Gastroesophageal sphincter (tissue), 4 donors: ENCODE measurements around the gene TFB1M. TPM values are rescaled to one million over a fixed set of nuclear protein-coding genes. Genes with fewer than 3 reads are reported as not detected.
A peak's percentile ranks its signal among the peaks of the same experiment; 100 is the strongest.

Experiments used
- ATAC-seq: fragments of 150-250 bp; one replicate; pipeline ENCODE4 v1.9.1; 2016; ENCODE audit warnings: mild to moderate bottlenecking, moderate library complexity
- H3K27ac ChIP-seq, 4 donors: fragments of 200-600 bp; sonication (generic) in 3 of 4; 1 replicate in 3 of 4; 2 replicates in 1 of 4; pipeline ENCODE4 v1.5.1; 2016 to 2019
- H3K27me3 ChIP-seq: fragments of 200-600 bp; sonication (generic); one replicate; pipeline ENCODE4 v1.5.1; 2019
- H3K36me3 ChIP-seq, 2 donors: fragments of 200-600 bp; sonication (generic); one replicate each; pipeline ENCODE4 v1.5.1; 2019; ENCODE audit warnings: control low read depth in 1 of 2
- H3K4me1 ChIP-seq, 3 donors: fragments of 200-600 bp; sonication (generic); 1 replicate in 2 of 3; 2 replicates in 1 of 3; pipeline ENCODE4 v1.5.1; 2016 to 2019; ENCODE audit warnings: control low read depth in 2 of 3
- H3K4me3 ChIP-seq, 2 donors: fragments of 200-600 bp; sonication (generic); one replicate each; pipeline ENCODE4 v1.5.1; 2019; ENCODE audit warnings: mild to moderate bottlenecking in 1 of 2, moderate library complexity in 1 of 2
- H3K9me3 ChIP-seq, 3 donors: fragments of 200-600 bp; sonication (generic); one replicate each; pipeline ENCODE4 v1.5.1; 2017 to 2019; ENCODE audit warnings: control low read depth in 2 of 3
- EP300 ChIP-seq: sonication (generic); formaldehyde crosslinking; IDR thresholded peaks from one replicate; pipeline ENCODE4 v1.6.1; 2017; ENCODE audit warnings: antibody characterized with exemption, mild to moderate bottlenecking
- POLR2A ChIP-seq, 2 donors: fragments of 450-650 bp; IDR thresholded peaks; one replicate each; pipeline ENCODE4 v1.6.1; 2017; ENCODE audit warnings: antibody characterized with exemption in 2 of 2, mild to moderate bottlenecking in 2 of 2, moderate library complexity in 1 of 2
- POLR2AphosphoS5 ChIP-seq: sonication (generic); formaldehyde crosslinking; IDR thresholded peaks from one replicate; pipeline ENCODE4 v1.6.1; 2017; ENCODE audit warnings: antibody characterized with exemption
- WGBS, 2 donors: methylation state at CpG; one replicate each; pipeline ENCODE4 v1.1.5; 2018; ENCODE audit warnings: low coverage in 1 of 2; 5-methylcytosine and 5-hydroxymethylcytosine counted together
- total RNA-seq, 4 donors: library from RNA; depleted of rRNA; stranded (reverse); fragments of >200 nt; gene quantifications; one replicate each; pipeline ENCODE4 v1.1.0, GENCODE V29; 2016
- TF ChIP-seq, protein P1 (sequence below), 4 experiments: fragments of 200-600 bp in 2 of 4; fragments of 450-650 bp in 2 of 4; sonication (generic) in 1 of 4; IDR thresholded peaks; one replicate each; pipeline ENCODE4 v1.5.1; 2017 to 2019; ENCODE audit warnings: antibody characterized with exemption in 4 of 4, mild to moderate bottlenecking in 2 of 4, moderate library complexity in 2 of 4

Gene TFB1M
- total RNA-seq, 4 donors from 2014 or later, result 6.7 to 16.4 (median 12.5) TPM

DNA sequence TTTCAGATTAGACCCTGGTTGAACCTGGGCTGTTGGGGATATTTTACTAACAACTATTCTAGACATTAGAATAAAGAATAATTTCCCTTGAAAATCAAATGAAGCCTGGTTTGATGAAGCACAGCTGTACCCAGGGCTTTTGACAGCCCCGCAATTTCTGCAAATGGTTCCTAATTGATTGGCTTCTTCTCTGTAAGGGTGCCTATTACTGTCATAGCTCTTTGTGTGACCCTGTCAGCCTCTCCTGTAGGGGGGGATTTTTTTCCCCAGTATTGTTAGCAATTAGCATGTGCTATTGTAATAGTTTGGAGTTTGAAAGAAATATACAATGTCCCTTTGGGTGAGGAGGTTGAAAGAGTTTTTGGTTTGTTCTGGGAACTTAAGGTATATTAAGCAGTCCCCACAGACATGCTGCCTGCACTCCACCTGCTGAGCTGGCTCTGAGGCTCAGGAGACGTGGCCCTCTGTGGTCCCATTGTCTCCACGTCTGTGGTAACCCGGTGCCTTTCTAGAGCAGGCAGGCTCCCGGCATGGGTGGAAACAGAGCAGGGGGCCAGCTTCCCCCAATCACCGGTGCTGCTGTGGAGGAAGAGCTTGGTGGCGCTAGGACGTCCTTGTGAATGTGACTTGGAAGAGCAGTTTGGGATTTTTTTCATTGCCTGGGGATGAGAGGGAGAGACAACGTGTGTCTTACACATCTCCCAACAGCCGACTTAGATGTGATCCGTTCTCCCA lies 97.8 kb downstream of the TFB1M start:
- WGBS, 2 donors, result 70 to 75% methylated on average over 4 to 6 of the region's 11 CpGs
- TF ChIP-seq, protein P1, sequence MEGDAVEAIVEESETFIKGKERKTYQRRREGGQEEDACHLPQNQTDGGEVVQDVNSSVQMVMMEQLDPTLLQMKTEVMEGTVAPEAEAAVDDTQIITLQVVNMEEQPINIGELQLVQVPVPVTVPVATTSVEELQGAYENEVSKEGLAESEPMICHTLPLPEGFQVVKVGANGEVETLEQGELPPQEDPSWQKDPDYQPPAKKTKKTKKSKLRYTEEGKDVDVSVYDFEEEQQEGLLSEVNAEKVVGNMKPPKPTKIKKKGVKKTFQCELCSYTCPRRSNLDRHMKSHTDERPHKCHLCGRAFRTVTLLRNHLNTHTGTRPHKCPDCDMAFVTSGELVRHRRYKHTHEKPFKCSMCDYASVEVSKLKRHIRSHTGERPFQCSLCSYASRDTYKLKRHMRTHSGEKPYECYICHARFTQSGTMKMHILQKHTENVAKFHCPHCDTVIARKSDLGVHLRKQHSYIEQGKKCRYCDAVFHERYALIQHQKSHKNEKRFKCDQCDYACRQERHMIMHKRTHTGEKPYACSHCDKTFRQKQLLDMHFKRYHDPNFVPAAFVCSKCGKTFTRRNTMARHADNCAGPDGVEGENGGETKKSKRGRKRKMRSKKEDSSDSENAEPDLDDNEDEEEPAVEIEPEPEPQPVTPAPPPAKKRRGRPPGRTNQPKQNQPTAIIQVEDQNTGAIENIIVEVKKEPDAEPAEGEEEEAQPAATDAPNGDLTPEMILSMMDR (IDR thresholded peaks at IDR 0.05), result no peak
- no peak for TF ChIP-seq EP300
- TF ChIP-seq POLR2A (IDR thresholded peaks at IDR 0.05), result no peak
- no peak for TF ChIP-seq POLR2AphosphoS5
- no peak for ATAC-seq
- H3K27me3 ChIP-seq, result no peaks in the 10 kb centered on the region
- H3K4me3 ChIP-seq, result peak overlapping the region in 1 of 2 donors; percentile 12
- H3K4me1 ChIP-seq, result peaks cover 0 to 8% (median 0%) of the 10 kb centered on the region in 3 donors
- H3K36me3 ChIP-seq, result no peaks in the 10 kb centered on the region
- no peaks in the 10 kb centered on the region for H3K9me3 ChIP-seq
- peak overlapping the region in 2 of 4 donors; percentile 35 to 61 for H3K27ac ChIP-seq

- Histone ChIP-seq H3K4me3 (no peak overlapping the region), H3K27ac (peak overlapping the region in 1 of 4 donors; percentile 61), H3K36me3 (no peaks in the 10 kb centered on the region), H3K9me3 (no peaks in the 10 kb centered on the region), H3K27me3 (no peaks in the 10 kb centered on the region), H3K4me1 (peaks cover 0 to 8% (median 0%) of the 10 kb centered on the region in 3 donors)
- no peak for ATAC-seq
- TF ChIP-seq POLR2A (IDR thresholded peaks at IDR 0.05) (no peak), EP300 (no peak), POLR2AphosphoS5 (no peak)
- TF ChIP-seq, protein P1 (IDR thresholded peaks at IDR 0.05), result no peak
- WGBS, 2 donors, result 71 to 89% methylated on average over 1 to 4 of the region's 4 CpGs
These were observed 98.4 kb downstream of the TFB1M start for GRCh38 chr6:155215906-155216305.

DNA sequence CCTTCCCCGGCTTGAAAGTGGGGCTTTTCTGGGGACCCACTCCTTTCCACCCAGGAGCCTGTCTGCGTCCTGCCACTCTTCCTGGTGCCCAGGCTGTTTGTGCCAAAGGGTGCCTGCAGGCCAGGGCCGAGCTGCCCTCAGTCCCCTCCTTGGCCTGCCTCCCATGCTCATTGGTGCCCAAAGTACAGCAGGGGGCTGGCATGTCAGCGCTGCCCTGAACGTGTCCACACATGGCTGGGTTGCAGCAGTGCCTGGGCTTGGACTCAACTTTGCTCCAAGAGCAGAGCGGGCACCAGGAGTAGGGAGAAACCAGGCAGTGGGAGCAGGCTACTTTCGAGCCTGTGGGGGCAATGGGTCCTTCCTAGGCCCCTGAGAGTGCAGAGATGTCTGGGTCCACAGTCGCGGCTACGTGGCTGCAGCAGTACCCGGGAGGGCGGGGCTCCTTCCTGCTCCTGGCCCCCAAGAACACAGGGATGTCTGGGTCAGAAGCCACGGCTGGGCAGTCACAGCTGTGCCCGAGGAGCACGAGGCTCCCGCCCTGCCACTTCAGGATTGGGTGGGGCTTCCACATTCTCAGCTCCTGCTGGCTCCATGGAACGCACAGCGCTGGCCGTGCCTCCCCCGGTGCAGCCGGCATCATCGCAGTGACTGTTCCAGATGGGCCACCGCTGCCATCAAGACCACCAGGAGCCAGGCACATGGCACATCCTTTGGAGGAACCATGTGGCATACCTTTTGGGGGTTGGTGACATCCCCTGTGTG lies 100.5 kb downstream of the TFB1M start:
- no peak for ATAC-seq
- no peak overlapping the region for H3K4me3 ChIP-seq
- TF ChIP-seq, protein P1 (IDR thresholded peaks at IDR 0.05), result no peak
- TF ChIP-seq POLR2AphosphoS5 (no peak), POLR2A (IDR thresholded peaks at IDR 0.05) (no peak), EP300 (no peak)
- H3K9me3 ChIP-seq, result no peaks in the 10 kb centered on the region
- no peaks in the 10 kb centered on the region for H3K36me3 ChIP-seq
- H3K27ac ChIP-seq, result no peak overlapping the region
- WGBS, 2 donors, result 100% methylated on average over 2 of the region's 23 CpGs; no CpG with 5 or more reads in 1 of the 2 donors
- no peaks in the 10 kb centered on the region for H3K27me3 ChIP-seq
- no peaks in the 10 kb centered on the region for H3K4me1 ChIP-seq

DNA sequence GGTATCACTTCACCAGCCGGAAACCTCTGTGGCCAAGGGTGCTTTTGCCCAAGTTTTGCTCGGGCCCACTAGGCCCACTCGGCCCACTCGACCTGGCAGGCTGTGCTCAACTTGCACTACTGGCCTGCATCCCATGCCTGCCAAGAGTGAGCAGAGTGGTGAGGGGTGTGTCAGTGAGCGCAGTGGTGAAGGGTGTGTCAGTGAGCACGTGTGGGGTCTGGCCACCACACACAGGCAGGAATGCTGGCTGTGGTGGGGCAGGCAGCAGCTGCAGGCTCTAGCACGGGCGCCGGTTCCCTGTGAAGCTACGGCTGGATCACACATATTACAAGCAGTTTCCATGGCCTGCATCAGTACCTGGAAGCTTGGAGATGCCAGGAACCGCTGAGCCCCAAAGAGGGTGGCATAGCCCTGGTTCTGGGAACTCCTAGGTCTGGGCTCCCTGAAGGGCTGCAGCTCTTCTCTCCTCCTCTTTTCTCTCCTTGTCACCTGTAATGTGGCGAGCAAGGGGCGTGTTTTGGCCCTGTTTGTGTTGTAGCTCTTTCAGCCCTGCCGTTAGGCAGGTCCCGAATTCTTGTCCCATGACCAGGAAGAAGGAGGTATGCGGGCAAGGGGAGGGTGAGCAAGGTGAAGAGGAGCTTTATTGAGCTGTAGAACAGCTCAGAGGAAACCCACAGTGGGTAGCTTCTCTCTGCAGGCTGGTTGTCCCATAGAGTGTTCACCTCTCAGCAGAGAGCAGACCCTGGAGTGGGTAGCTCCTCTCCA lies 101.5 kb downstream of the TFB1M start:
- 80 to 92% methylated on average over 2 to 5 of the region's 16 CpGs for WGBS, 2 donors
- Histone ChIP-seq H3K36me3 (no peaks in the 10 kb centered on the region), H3K4me1 (no peaks in the 10 kb centered on the region), H3K4me3 (no peak overlapping the region), H3K9me3 (no peaks in the 10 kb centered on the region), H3K27ac (no peak overlapping the region), H3K27me3 (no peaks in the 10 kb centered on the region)
- TF ChIP-seq POLR2AphosphoS5 (no peak), EP300 (no peak), POLR2A (IDR thresholded peaks at IDR 0.05) (no peak)
- TF ChIP-seq, protein P1 (IDR thresholded peaks at IDR 0.05), result no peak
- ATAC-seq, result no peak
